Measurements from ENCODE around the gene PNMA1. TPM values are rescaled to one million over a fixed set of nuclear protein-coding genes. Genes with fewer than 3 reads are reported as not detected.

Gene PNMA1
- total and polyA plus RNA-seq, 2 donors (not counting 1 experiment from before 2014, with no cell fraction given) = 9.5 to 31.6 TPM

DNA sequence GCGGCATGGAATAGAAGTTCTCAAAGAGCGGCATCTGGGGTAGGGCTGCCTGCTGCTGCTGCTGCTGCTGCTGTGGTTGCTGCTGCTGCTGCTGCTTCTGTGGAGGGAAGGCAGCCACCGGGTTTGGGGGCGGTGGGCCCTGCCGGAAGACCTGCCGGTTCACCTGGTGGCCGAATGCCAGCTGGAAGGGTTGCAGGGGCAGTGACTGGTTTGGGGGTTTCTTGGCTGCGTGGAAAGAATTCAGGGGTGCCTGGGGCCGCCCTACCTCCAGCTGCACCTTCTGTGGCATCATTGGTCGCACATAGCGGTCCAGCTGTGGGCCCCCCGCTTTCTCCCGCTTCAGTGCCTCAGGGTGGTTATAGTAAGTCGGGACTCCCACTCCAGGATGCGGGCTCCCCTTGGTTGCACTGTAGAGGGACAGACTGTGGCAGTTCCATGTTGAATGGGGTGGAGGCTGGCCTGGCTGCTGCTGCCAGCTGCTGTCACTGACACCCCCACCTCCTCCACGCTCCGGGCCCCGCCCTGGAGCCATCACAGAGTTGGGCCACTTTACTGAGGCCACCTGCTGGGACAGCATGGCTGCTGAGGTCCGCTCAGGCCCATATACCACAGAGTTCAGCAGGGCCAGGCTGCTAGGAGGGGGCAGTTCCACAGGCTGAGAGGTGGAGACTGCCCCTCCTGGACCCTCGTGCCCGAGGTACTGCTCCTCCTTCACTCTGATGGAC is 25.2 kb upstream of the PNMA1 start:
- Histone ChIP-seq H3K79me2 (ENCODE audit: control insufficient read depth, insufficient read depth, low read length) (peaks cover 97% of the 10 kb centered on the region), H3K4me1 (ENCODE audit: control insufficient read depth in 2 of 2, insufficient read depth in 2 of 2, low read length in 2 of 2) (peaks cover 42 to 50% of the 10 kb centered on the region in 2 donors), H3K36me3 (replicated peaks in 1 of 2; ENCODE audit: control extremely low read depth in 1 of 2, control insufficient read depth in 1 of 2, extremely low read depth in 1 of 2, insufficient read depth in 2 of 2, low read length in 1 of 2) (peaks cover 3 to 53% of the 10 kb centered on the region in 2 experiments), H3K9ac (ENCODE audit: low read length) (no peak overlapping the region), H3K4me2 (replicated peaks; ENCODE audit: low read depth, low read length, poor library complexity, severe bottlenecking) (no peak overlapping the region), H3K9me3 (ENCODE audit: control extremely low read depth in 1 of 3, control insufficient read depth in 2 of 3, insufficient read depth in 1 of 3, low read length in 2 of 3) (no peaks in the 10 kb centered on the region), H3K4me3 (ENCODE audit: control extremely low read depth in 1 of 5, extremely low read depth in 1 of 5, insufficient read depth in 1 of 5, low read depth in 2 of 5, low read length in 4 of 5) (no peak overlapping the region), H4K20me1 (ENCODE audit: control insufficient read depth, insufficient read depth, low read length, poor library complexity, severe bottlenecking) (peaks cover 89% of the 10 kb centered on the region), H3K27ac (ENCODE audit: low read length in 2 of 2) (peak overlapping the region in 1 of 2 donors; percentile 81), H3K27me3 (replicated peaks in 1 of 4; ENCODE audit: control extremely low read depth in 1 of 4, control insufficient read depth in 3 of 4, insufficient read depth in 4 of 4, low read length in 3 of 4) (no peaks in the 10 kb centered on the region), H2AFZ (ENCODE audit: insufficient read depth, low read depth, low read length, poor library complexity, severe bottlenecking) (no peak overlapping the region)
- no peaks in the 10 kb centered on the region for H3K27me3 Mint-ChIP-seq
- no peak for TF ChIP-seq EZH2 (IDR thresholded peaks at IDR 0.05; ENCODE audit: borderline replicate concordance, insufficient read depth, low read depth, low read length, poor library complexity, severe bottlenecking)
- TF ChIP-seq, protein P1, sequence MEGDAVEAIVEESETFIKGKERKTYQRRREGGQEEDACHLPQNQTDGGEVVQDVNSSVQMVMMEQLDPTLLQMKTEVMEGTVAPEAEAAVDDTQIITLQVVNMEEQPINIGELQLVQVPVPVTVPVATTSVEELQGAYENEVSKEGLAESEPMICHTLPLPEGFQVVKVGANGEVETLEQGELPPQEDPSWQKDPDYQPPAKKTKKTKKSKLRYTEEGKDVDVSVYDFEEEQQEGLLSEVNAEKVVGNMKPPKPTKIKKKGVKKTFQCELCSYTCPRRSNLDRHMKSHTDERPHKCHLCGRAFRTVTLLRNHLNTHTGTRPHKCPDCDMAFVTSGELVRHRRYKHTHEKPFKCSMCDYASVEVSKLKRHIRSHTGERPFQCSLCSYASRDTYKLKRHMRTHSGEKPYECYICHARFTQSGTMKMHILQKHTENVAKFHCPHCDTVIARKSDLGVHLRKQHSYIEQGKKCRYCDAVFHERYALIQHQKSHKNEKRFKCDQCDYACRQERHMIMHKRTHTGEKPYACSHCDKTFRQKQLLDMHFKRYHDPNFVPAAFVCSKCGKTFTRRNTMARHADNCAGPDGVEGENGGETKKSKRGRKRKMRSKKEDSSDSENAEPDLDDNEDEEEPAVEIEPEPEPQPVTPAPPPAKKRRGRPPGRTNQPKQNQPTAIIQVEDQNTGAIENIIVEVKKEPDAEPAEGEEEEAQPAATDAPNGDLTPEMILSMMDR (IDR thresholded peaks at IDR 0.05) = no peak
- H3K27ac Mint-ChIP-seq = no peak overlapping the region
- ATAC-seq (ENCODE audit: low read depth) (no peak), DNase-seq (no peak)
- ChIA-PET CTCF (interaction anchor here (1.0 to 17.2 kb wide), 6 partner anchors 8 to 87 kb away, joined by 3 to 184 read pairs (median 30); a partner anchor contains a TSS), POLR2A (interaction anchor here (1.1 kb wide), 1 partner anchor 20 kb away, joined by 4 read pairs; no protein-coding TSS in a partner anchor)
- no peaks in the 10 kb centered on the region for H3K9me3 Mint-ChIP-seq (ENCODE audit: insufficient read depth)
- WGBS (ENCODE audit: insufficient coverage) = 91% methylated on average over 19 of the region's 21 CpGs
- H3K4me3 Mint-ChIP-seq = no peak overlapping the region
- H3K4me1 Mint-ChIP-seq = peaks cover 54% of the 10 kb centered on the region
- intact Hi-C loops (cut with micrococcal nuclease) = no loop called here
